ENCODE measurements around the gene UBXN7.
"Not testable (repeated sequence)": the region's sequence is repeated elsewhere in the genome, so short reads cannot be mapped to it uniquely, and the experiment has no call there.

Gene UBXN7

GRCh38 chr3:196463478-196463756, 31.2 kb upstream of the UBXN7 start:
- no peak overlapping the region for H3K4me3 ChIP-seq (ENCODE audit: low read depth, low read length)
- TF ChIP-seq, protein P1, sequence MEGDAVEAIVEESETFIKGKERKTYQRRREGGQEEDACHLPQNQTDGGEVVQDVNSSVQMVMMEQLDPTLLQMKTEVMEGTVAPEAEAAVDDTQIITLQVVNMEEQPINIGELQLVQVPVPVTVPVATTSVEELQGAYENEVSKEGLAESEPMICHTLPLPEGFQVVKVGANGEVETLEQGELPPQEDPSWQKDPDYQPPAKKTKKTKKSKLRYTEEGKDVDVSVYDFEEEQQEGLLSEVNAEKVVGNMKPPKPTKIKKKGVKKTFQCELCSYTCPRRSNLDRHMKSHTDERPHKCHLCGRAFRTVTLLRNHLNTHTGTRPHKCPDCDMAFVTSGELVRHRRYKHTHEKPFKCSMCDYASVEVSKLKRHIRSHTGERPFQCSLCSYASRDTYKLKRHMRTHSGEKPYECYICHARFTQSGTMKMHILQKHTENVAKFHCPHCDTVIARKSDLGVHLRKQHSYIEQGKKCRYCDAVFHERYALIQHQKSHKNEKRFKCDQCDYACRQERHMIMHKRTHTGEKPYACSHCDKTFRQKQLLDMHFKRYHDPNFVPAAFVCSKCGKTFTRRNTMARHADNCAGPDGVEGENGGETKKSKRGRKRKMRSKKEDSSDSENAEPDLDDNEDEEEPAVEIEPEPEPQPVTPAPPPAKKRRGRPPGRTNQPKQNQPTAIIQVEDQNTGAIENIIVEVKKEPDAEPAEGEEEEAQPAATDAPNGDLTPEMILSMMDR (IDR thresholded peaks at IDR 0.05; ENCODE audit: low read depth, low read length), result no peak
- TF ChIP-seq, protein P2, sequence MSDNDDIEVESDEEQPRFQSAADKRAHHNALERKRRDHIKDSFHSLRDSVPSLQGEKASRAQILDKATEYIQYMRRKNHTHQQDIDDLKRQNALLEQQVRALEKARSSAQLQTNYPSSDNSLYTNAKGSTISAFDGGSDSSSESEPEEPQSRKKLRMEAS (IDR thresholded peaks at IDR 0.05; ENCODE audit: low read depth, low read length), result no peak
- TF ChIP-seq MYC (IDR thresholded peaks at IDR 0.05; ENCODE audit: low read depth, low read length), result no peak
- no peak for TF ChIP-seq POLR2A (IDR thresholded peaks at IDR 0.05; ENCODE audit: extremely low read depth, insufficient read length)
- no peak for DNase-seq (ENCODE audit: low read depth)

DNA sequence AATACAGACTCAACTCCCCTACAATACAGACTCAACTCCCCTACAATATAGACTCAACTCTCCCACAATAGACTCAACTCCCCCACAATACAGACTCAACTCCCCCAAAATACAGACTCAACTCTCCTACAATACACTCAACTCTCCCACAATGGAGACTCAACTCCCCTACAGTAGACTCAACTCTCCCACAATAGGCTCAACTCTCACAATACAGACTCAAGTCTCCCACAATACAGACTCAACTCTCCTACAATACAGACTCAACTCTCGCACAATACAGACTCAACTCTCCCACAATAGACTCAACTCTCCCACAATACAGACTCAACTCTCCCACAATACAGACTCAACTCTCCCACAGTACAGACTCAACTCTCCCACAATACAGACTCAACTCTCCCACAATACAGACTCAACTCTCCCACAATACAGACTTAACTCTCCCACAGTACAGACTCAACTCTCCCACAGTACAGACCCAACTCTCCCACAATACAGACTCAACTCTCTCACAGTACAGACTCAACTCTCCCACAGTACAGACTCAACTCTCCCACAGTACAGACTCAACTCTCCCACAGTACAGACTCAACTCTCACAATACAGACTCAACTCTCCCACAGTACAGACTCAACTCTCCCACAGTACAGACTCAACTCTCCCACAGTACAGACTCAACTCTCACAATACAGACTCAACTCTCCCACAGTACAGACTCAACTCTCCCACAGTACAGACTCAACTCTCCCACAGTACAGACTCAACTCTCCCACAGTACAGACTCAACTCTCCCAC, 30.7 kb upstream of the UBXN7 start:
- not testable (repeated sequence) for DNase-seq (ENCODE audit: low read depth); H3K4me3 ChIP-seq (ENCODE audit: low read depth, low read length)

- TF ChIP-seq MYC (IDR thresholded peaks at IDR 0.05; ENCODE audit: low read depth, low read length) (no peak), POLR2A (IDR thresholded peaks at IDR 0.05; ENCODE audit: extremely low read depth, insufficient read length) (no peak)
- TF ChIP-seq, protein P1 (IDR thresholded peaks at IDR 0.05; ENCODE audit: low read depth, low read length), result no peak
- TF ChIP-seq, protein P2 (IDR thresholded peaks at IDR 0.05; ENCODE audit: low read depth, low read length), result no peak
- peak; percentile 18 for DNase-seq (ENCODE audit: low read depth)
- H3K4me3 ChIP-seq (ENCODE audit: low read depth, low read length), result no peak overlapping the region
Measured at GRCh38 chr3:196458063-196458462, 25.8 kb upstream of the UBXN7 start.

DNA sequence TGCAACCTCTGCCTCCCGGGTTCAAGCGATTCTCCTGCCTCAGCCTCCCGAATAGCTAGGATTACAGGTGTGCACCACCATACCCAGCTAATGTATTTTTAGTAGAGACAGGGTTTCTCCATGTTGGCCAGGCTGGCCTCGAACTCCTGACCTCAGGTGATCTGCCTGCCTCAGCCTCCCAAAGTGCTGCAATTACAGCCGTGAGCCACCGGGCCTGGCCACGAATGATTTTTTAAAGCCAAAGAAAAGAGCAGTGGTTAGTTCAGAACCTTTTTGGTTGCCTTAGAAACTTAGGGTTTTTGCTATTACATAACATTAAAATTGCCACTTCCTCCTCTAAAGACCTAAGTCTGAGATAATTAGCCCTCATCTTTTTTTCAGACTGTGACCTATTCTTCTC, 25.2 kb upstream of the UBXN7 start:
- H3K4me3 ChIP-seq (ENCODE audit: low read depth, low read length), result not testable (repeated sequence)
- peak; percentile 76 for DNase-seq (ENCODE audit: low read depth)

GRCh38 chr3:196454935-196455334, 22.7 kb upstream of the UBXN7 start:
- DNase-seq (ENCODE audit: low read depth), result no peak
- no peak overlapping the region for H3K4me3 ChIP-seq (ENCODE audit: low read depth, low read length)
- TF ChIP-seq, protein P2 (IDR thresholded peaks at IDR 0.05; ENCODE audit: low read depth, low read length), result no peak
- TF ChIP-seq POLR2A (IDR thresholded peaks at IDR 0.05; ENCODE audit: extremely low read depth, insufficient read length) (no peak), MYC (IDR thresholded peaks at IDR 0.05; ENCODE audit: low read depth, low read length) (no peak)
- TF ChIP-seq, protein P1 (IDR thresholded peaks at IDR 0.05; ENCODE audit: low read depth, low read length), result no peak

DNA sequence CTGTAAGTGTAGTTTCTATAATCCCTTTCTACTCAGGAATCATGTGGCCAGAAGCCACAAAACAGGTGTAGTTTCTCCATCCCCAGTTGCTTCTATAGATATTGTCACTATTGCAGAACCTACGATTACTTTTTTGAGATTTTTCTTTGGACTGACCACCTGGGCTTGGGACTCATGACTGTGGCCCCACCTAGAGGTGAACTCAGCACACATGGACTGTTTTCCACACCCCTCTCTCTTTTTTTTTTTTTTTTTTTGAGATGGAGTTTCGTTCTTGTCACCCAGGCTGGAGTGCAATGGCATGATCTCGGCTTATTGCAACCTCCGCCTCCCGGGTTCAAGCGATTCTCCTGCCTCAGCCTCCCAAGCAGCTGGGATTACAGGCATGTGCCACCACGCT, 13.2 kb upstream of the UBXN7 start:
- peak; percentile 49 for DNase-seq (ENCODE audit: low read depth)
- TF ChIP-seq, protein P1 (IDR thresholded peaks at IDR 0.05; ENCODE audit: low read depth, low read length), result peak; percentile 23
- H3K4me3 ChIP-seq (ENCODE audit: low read depth, low read length), result not testable (repeated sequence)

- TF ChIP-seq, protein P1 (IDR thresholded peaks at IDR 0.05; ENCODE audit: low read depth, low read length), result no peak
- no peak for TF ChIP-seq POLR2A (IDR thresholded peaks at IDR 0.05; ENCODE audit: extremely low read depth, insufficient read length)
- no peak for TF ChIP-seq MYC (IDR thresholded peaks at IDR 0.05; ENCODE audit: low read depth, low read length)
- TF ChIP-seq, protein P2 (IDR thresholded peaks at IDR 0.05; ENCODE audit: low read depth, low read length), result no peak
- no peak for DNase-seq (ENCODE audit: low read depth)
- H3K4me3 ChIP-seq (ENCODE audit: low read depth, low read length), result no peak overlapping the region
Measured at GRCh38 chr3:196444500-196444894, 12.3 kb upstream of the UBXN7 start.
